Cerebellar nuclear complex (tissue), 1 donor: ENCODE data around the gene OSCP1.
"Not testable (repeated sequence)": the region's sequence is repeated elsewhere in the genome, so short reads cannot be mapped to it uniquely, and the experiment has no call there.

Experiments
- DNase-seq, 2 experiments: peaks; one replicate each; lab custom pipeline; 2025; lab: John Stamatoyannopoulos, UW

OSCP1 gene

GRCh38 chr1:36450270-36450918 lies at the start of gene OSCP1:
OSCP1 (minus strand) TSS chr1:36450451; CDS start chr1:36450369, 82 bp downstream.
- peak; percentile 27 to 78 for DNase-seq

GRCh38 chr1:36497207-36497606 lies 47.0 kb upstream of the OSCP1 start:
- no peak for DNase-seq

- no peak for DNase-seq
Observed at GRCh38 chr1:36494971-36495370, 44.7 kb upstream of the OSCP1 start.

- DNase-seq: no peak
Observed at GRCh38 chr1:36493524-36493923, 43.3 kb upstream of the OSCP1 start.

GRCh38 chr1:36492491-36492890 lies 42.2 kb upstream of the OSCP1 start:
- DNase-seq: no peak

GRCh38 chr1:36489258-36490051 lies 39.2 kb upstream of the OSCP1 start:
- not testable (repeated sequence) for DNase-seq

- no peak for DNase-seq
Observed at GRCh38 chr1:36487906-36488305, 37.7 kb upstream of the OSCP1 start.

- DNase-seq: not testable (repeated sequence)
Observed at GRCh38 chr1:36487336-36487725, 37.1 kb upstream of the OSCP1 start.

- no peak for DNase-seq
Observed at GRCh38 chr1:36486439-36487335, 36.4 kb upstream of the OSCP1 start.

- no peak for DNase-seq
Observed at GRCh38 chr1:36486093-36486438, 35.8 kb upstream of the OSCP1 start.

- no peak for DNase-seq
Observed at GRCh38 chr1:36484099-36484498, 33.8 kb upstream of the OSCP1 start.

- DNase-seq: no peak
Observed at GRCh38 chr1:36482724-36483388, 32.6 kb upstream of the OSCP1 start, which contains the start of gene CSF3R. CSF3R (minus strand) TSS chr1:36482913; CDS start chr1:36479496, 3,417 bp downstream.

GRCh38 chr1:36481771-36482723 lies 31.8 kb upstream of the OSCP1 start:
- no peak for DNase-seq

GRCh38 chr1:36481091-36481490 lies 30.8 kb upstream of the OSCP1 start:
- no peak for DNase-seq

GRCh38 chr1:36480161-36480560 lies 29.9 kb upstream of the OSCP1 start:
- DNase-seq: no peak

- no peak for DNase-seq
Observed at GRCh38 chr1:36479505-36480051, 29.3 kb upstream of the OSCP1 start.

- not testable (repeated sequence) for DNase-seq
Observed at GRCh38 chr1:36477615-36478014, 27.4 kb upstream of the OSCP1 start.

- no peak for DNase-seq
Observed at GRCh38 chr1:36476945-36477344, 26.7 kb upstream of the OSCP1 start.

GRCh38 chr1:36475910-36476604 lies 25.8 kb upstream of the OSCP1 start:
- DNase-seq: no peak

GRCh38 chr1:36475341-36475740 lies 25.1 kb upstream of the OSCP1 start:
- no peak for DNase-seq
